Erythroblast (primary cell): ENCODE measurements around the gene PHETA2.

Experiments used
- GATA1 ChIP-seq: IDR thresholded peaks from 2 replicates; pipeline ENCODE4 v1.6.1; 2011; ENCODE audit warnings: low read depth, mild to moderate bottlenecking, control low read depth, low read length, moderate library complexity
- POLR2A ChIP-seq: IDR thresholded peaks from 2 replicates; pipeline ENCODE4 v1.6.1; 2011; ENCODE audit warnings: mild to moderate bottlenecking, low read length

GRCh38 chr22:42078469-42079318 is 4.6 kb downstream of the PHETA2 start:
- TF ChIP-seq POLR2A = no peak
- TF ChIP-seq GATA1 = no peak
